ENCODE data around the gene GOLGA6L26. TPM values are rescaled to one million over a fixed set of nuclear protein-coding genes. Genes with fewer than 3 reads are reported as not detected.

The GOLGA6L26 gene
- polyA plus RNA-seq, 5 donors: not detected

Other genes with a start within 250 kb of the GOLGA6L26 start
- gene GOLGA6L1, start 197.4 kb downstream of the GOLGA6L26 start, polyA plus RNA-seq (ENCODE audit: insufficient read depth in 1 of 5, insufficient read length in 5 of 5, low replicate concordance in 1 of 5): not detected
- gene GOLGA8S, start 20.6 kb upstream of the GOLGA6L26 start, polyA plus RNA-seq (ENCODE audit: insufficient read depth in 1 of 5, insufficient read length in 5 of 5, low replicate concordance in 1 of 5): 1 to 10 TPM; 1.2 to 2.5 (median 1.4) TPM
- gene GOLGA6L2, start 113.0 kb upstream of the GOLGA6L26 start, polyA plus RNA-seq (ENCODE audit: insufficient read depth in 1 of 5, insufficient read length in 5 of 5, low replicate concordance in 1 of 5): not detected
- gene MKRN3, start 231.5 kb upstream of the GOLGA6L26 start, polyA plus RNA-seq (ENCODE audit: insufficient read depth in 1 of 5, insufficient read length in 5 of 5, low replicate concordance in 1 of 5): 10 to 100 TPM in 1 of 5 donors, 1 to 10 TPM in 2, under 1 TPM in 2; 0.27 to 12.3 (median 1.3) TPM